IMR-90 (cell line): Measurements from ENCODE around the gene KRT73. TPM values are rescaled to one million over a fixed set of nuclear protein-coding genes. Genes with fewer than 3 reads are reported as not detected.

Source experiments
- ATAC-seq: fragments of 200-7000 bp; cut with Tn5 transposase; 2 replicates; pipeline ENCODE4 v1.9.1; 2020; ENCODE audit warnings: low read depth, mild to moderate bottlenecking, moderate library complexity
- BruUV-seq: library from RNA; stranded (reverse); fragments of 400-500 nt; replicated peaks from 2 replicates; lab custom pipeline; 2021; lab: Mats Ljungman, UMichigan
- CTCF ChIA-PET: fragments of 300-600 bp; formaldehyde crosslinking; extraction: SDS; loops from one replicate; lab custom pipeline; 2021; ENCODE audit warnings: antibody characterized with exemption; lab: Yijun Ruan, JAX
- POLR2A ChIA-PET: fragments of 300-600 bp; sonication (Branson Sonifier 250); formaldehyde crosslinking; loops from one replicate; lab custom pipeline; 2022; ENCODE audit warnings: antibody characterized with exemption; ENCODE audit not compliant: unreplicated experiment; lab: Charles Lee
- DNase-seq: peaks from one replicate; pipeline ENCODE4 v3.0.0; 2013
- H2AFZ ChIP-seq: replicated peaks from 2 replicates; pipeline ENCODE3; 2013; ENCODE audit warnings: low read length, mild to moderate bottlenecking; ENCODE audit not compliant: poor library complexity
- H2AK5ac ChIP-seq: 2 replicates; pipeline ENCODE4 v1.6.1; 2013; ENCODE audit warnings: low read depth, low read length, inconsistent platforms
- H2AK9ac ChIP-seq: replicated peaks from 2 replicates; pipeline ENCODE3; 2013; ENCODE audit warnings: mild to moderate bottlenecking, low read depth, low read length, moderate library complexity; ENCODE audit not compliant: poor library complexity
- H2BK120ac ChIP-seq: 2 replicates; pipeline ENCODE4 v1.6.1; 2013; ENCODE audit warnings: low read depth, low read length, inconsistent platforms
- H2BK15ac ChIP-seq: 3 replicates; pipeline ENCODE4 v1.6.1; 2013; ENCODE audit warnings: low read depth, low read length, inconsistent platforms
- H2BK20ac ChIP-seq: 2 replicates; pipeline ENCODE4 v1.6.1; 2013; ENCODE audit warnings: low read depth, mild to moderate bottlenecking, inconsistent platforms, low read length, moderate library complexity
- H2BK5ac ChIP-seq: 2 replicates; pipeline ENCODE4 v1.6.1; 2013; ENCODE audit warnings: mild to moderate bottlenecking, low read depth, low read length, inconsistent platforms; ENCODE audit not compliant: poor library complexity, severe bottlenecking
- H3K14ac ChIP-seq: replicated peaks from 2 replicates; pipeline ENCODE4 v1.6.1; 2013; ENCODE audit warnings: low read depth, low read length, inconsistent platforms
- H3K18ac ChIP-seq: 2 replicates; pipeline ENCODE4 v1.6.1; 2013; ENCODE audit warnings: low read depth, low read length, control low read depth
- H3K23ac ChIP-seq: 2 replicates; pipeline ENCODE4 v1.6.1; 2013; ENCODE audit warnings: low read depth, low read length, inconsistent platforms
- H3K27ac ChIP-seq: 2 replicates; pipeline ENCODE4 v1.5.1; 2013; ENCODE audit warnings: mild to moderate bottlenecking, control low read depth, low read length; ENCODE audit not compliant: insufficient read depth
- H3K27me3 ChIP-seq: 2 replicates; pipeline ENCODE4 v1.6.1; 2013; ENCODE audit warnings: low read length; ENCODE audit not compliant: control insufficient read depth, insufficient read depth
- H3K36me3 ChIP-seq: 2 replicates; pipeline ENCODE4 v1.6.1; 2013; ENCODE audit warnings: low read length, mixed read lengths; ENCODE audit not compliant: control insufficient read depth, insufficient read depth
- H3K4ac ChIP-seq: 2 replicates; pipeline ENCODE4 v1.6.1; 2013; ENCODE audit warnings: low read depth, low read length, inconsistent platforms
- H3K4me1 ChIP-seq: 2 replicates; pipeline ENCODE4 v1.6.1; 2013; ENCODE audit warnings: low read length, mixed read lengths; ENCODE audit not compliant: control insufficient read depth, insufficient read depth
- H3K4me2 ChIP-seq: 2 replicates; pipeline ENCODE4 v1.6.1; 2013; ENCODE audit warnings: low read depth, mild to moderate bottlenecking, control low read depth, low read length, moderate library complexity
- H3K4me3 ChIP-seq: 2 replicates; pipeline ENCODE4 v1.5.1; 2013; ENCODE audit warnings: low read depth, mild to moderate bottlenecking, control low read depth, low read length, moderate library complexity; ENCODE audit not compliant: insufficient read depth
- H3K56ac ChIP-seq: 2 replicates; pipeline ENCODE4 v1.6.1; 2013; ENCODE audit warnings: low read length, inconsistent platforms; ENCODE audit not compliant: insufficient read depth; ENCODE audit errors: extremely low read depth
- H3K79me1 ChIP-seq, 2 experiments: 2 replicates each; pipeline ENCODE4 v1.6.1; 2013; ENCODE audit warnings: low read length in 2 of 2, inconsistent platforms in 1 of 2, low read depth in 1 of 2
- H3K9ac ChIP-seq: 2 replicates; pipeline ENCODE4 v1.6.1; 2013; ENCODE audit warnings: low read depth, low read length, control low read depth
- H3K9me1 ChIP-seq: 2 replicates; pipeline ENCODE4 v1.6.1; 2013; ENCODE audit warnings: low read length, inconsistent platforms; ENCODE audit not compliant: insufficient read depth
- H3K9me3 ChIP-seq: 2 replicates; pipeline ENCODE4 v1.6.1; 2013; ENCODE audit warnings: low read length; ENCODE audit not compliant: control insufficient read depth, insufficient read depth
- H4K20me1 ChIP-seq: 2 replicates; pipeline ENCODE4 v1.6.1; 2013; ENCODE audit warnings: low read length, inconsistent platforms; ENCODE audit not compliant: insufficient read depth
- H4K5ac ChIP-seq: 2 replicates; pipeline ENCODE4 v1.6.1; 2013; ENCODE audit warnings: mild to moderate bottlenecking, low read depth, low read length, control low read depth
- H4K8ac ChIP-seq, 2 experiments: 2 replicates each; pipeline ENCODE4 v1.6.1; 2013; ENCODE audit warnings: low read depth in 2 of 2, low read length in 2 of 2, control low read depth in 1 of 2, inconsistent platforms in 1 of 2
- H4K91ac ChIP-seq: 2 replicates; pipeline ENCODE4 v1.6.1; 2013; ENCODE audit warnings: low read depth, low read length, inconsistent platforms; ENCODE audit not compliant: insufficient read depth
- CEBPB ChIP-seq: IDR thresholded peaks from 2 replicates; pipeline ENCODE4 v1.6.1; 2012; ENCODE audit warnings: low read depth, low read length, improper control_type of control experiment
- CTCF ChIP-seq: conservative IDR thresholded peaks from 2 replicates; pipeline ENCODE4 v1.5.1; 2012; ENCODE audit warnings: mild to moderate bottlenecking, low read depth, low read length, improper control_type of control experiment
- ELK1 ChIP-seq: fragments of 150-350 bp; IDR thresholded peaks from 2 replicates; pipeline ENCODE4 v1.6.1; 2016; ENCODE audit warnings: low read depth, mild to moderate bottlenecking, low read length, moderate library complexity, borderline replicate concordance
- MAFK ChIP-seq: IDR thresholded peaks from 2 replicates; pipeline ENCODE4 v1.6.1; 2012; ENCODE audit warnings: low read depth, low read length, improper control_type of control experiment
- MAZ ChIP-seq: IDR thresholded peaks from 2 replicates; pipeline ENCODE4 v1.6.1; 2012; ENCODE audit warnings: low read depth, mild to moderate bottlenecking, low read length, improper control_type of control experiment, moderate library complexity, borderline replicate concordance
- MXI1 ChIP-seq: IDR thresholded peaks from 2 replicates; pipeline ENCODE4 v1.6.1; 2012; ENCODE audit warnings: low read depth, mild to moderate bottlenecking, low read length, moderate library complexity, borderline replicate concordance
- NFE2L2 ChIP-seq: fragments of 150-350 bp; IDR thresholded peaks from 2 replicates; pipeline ENCODE4 v1.6.1; 2016; ENCODE audit warnings: low read depth, mild to moderate bottlenecking, low read length
- POLR2A ChIP-seq: IDR thresholded peaks from 2 replicates; pipeline ENCODE4 v1.6.1; 2012; ENCODE audit warnings: mild to moderate bottlenecking, low read depth, low read length
- RAD21 ChIP-seq: IDR thresholded peaks from 2 replicates; pipeline ENCODE4 v1.6.1; 2012; ENCODE audit warnings: low read length, improper control_type of control experiment
- RCOR1 ChIP-seq: IDR thresholded peaks from 2 replicates; pipeline ENCODE4 v1.6.1; 2012; ENCODE audit warnings: mild to moderate bottlenecking, low read length, improper control_type of control experiment; ENCODE audit not compliant: insufficient replicate concordance
- RFX5 ChIP-seq: IDR thresholded peaks from 2 replicates; pipeline ENCODE4 v1.8.0; 2012; ENCODE audit warnings: low read depth, mild to moderate bottlenecking, low read length, moderate library complexity
- USF2 ChIP-seq: fragments of 150-350 bp; IDR thresholded peaks from 2 replicates; pipeline ENCODE4 v1.6.1; 2017; ENCODE audit warnings: mild to moderate bottlenecking, antibody characterized with exemption, low read length, low read depth
- WGBS, 2 experiments: methylation state at CpG; one replicate each; pipeline versions ENCODE4 v1.1.5 to v1.1.7; 2013; ENCODE audit warnings: missing lambda C conversion rate in 2 of 2; ENCODE audit not compliant: insufficient read length in 1 of 2; ENCODE audit errors: extremely low coverage in 2 of 2; 5-methylcytosine and 5-hydroxymethylcytosine counted together
- dilution Hi-C: fragments of 300-500 bp; cut with HindIII; formaldehyde crosslinking; loops from one replicate; pipeline ENCODE4 v1.14.3; 2018; ENCODE audit warnings: low sequenced_read_pairs; ENCODE audit not compliant: unreplicated experiment
- in situ Hi-C: fragments of 300-500 bp; cut with MboI; formaldehyde crosslinking; loops from 3 replicates; pipeline ENCODE4 v1.14.3; 2019; ENCODE audit warnings: low sequenced_read_pairs, inconsistent platforms, mixed read lengths
- intact Hi-C: fragments of 100-400 bp; cut with micrococcal nuclease; formaldehyde crosslinking; loops from 2 replicates; pipeline ENCODE4 v1.10.0; 2022
- polyA plus RNA-seq, 3 experiments: library from polyadenylated mRNA; depleted of rRNA; stranded (reverse); fragments of >200 nt; gene quantifications; 2 replicates each; pipeline ENCODE4 v1.2.3, GENCODE V29; 2012; ENCODE audit warnings: low replicate concordance in 1 of 3
- total RNA-seq: library from RNA; depleted of rRNA; stranded (reverse); fragments of >200 nt; gene quantifications from 2 replicates; pipeline ENCODE4 v1.2.3, GENCODE V29; 2012

KRT73 gene
- total and polyA plus RNA-seq, 2 of the 4 experiments (the other 2 are of a cell fraction): not detected

GRCh38 chr12:52564582-52564981 is 53.8 kb downstream of the KRT73 start:
- no peak overlapping the region for H3K4me3 ChIP-seq
- no TSS peak for BruUV-seq
- no peak overlapping the region for H4K5ac ChIP-seq
- no peaks in the 10 kb centered on the region for H3K4me1 ChIP-seq
- CTCF ChIA-PET: no interaction called here
- POLR2A ChIA-PET: no interaction called here
- H3K36me3 ChIP-seq: no peaks in the 10 kb centered on the region
- no peak overlapping the region for H4K8ac ChIP-seq
- no peak overlapping the region for H3K56ac ChIP-seq
- no peak overlapping the region for H2BK5ac ChIP-seq
- H2AK5ac ChIP-seq: no peak overlapping the region
- no CpG with 5 or more reads among the region's 1 CpG for WGBS, 2 experiments
- in situ Hi-C loops (no loop called here), intact Hi-C loops (no loop called here), dilution Hi-C loops (no loop called here)
- H3K14ac ChIP-seq: no peak overlapping the region
- no peak overlapping the region for H2AFZ ChIP-seq
- H3K27me3 ChIP-seq: peaks cover 32% of the 10 kb centered on the region
- H3K4me2 ChIP-seq: no peak overlapping the region
- H3K79me1 ChIP-seq: no peaks in the 10 kb centered on the region
- H2BK15ac ChIP-seq: no peak overlapping the region
- H3K4ac ChIP-seq: no peak overlapping the region
- TF ChIP-seq RCOR1 (no peak), CTCF (no peak), MAZ (no peak), RAD21 (no peak), ELK1 (no peak), NFE2L2 (no peak), MAFK (no peak), POLR2A (no peak), RFX5 (no peak), USF2 (no peak), CEBPB (no peak), MXI1 (no peak)
- H2BK120ac ChIP-seq: no peak overlapping the region
- H4K20me1 ChIP-seq: no peaks in the 10 kb centered on the region
- DNase-seq: no peak
- no peaks in the 10 kb centered on the region for H3K9me3 ChIP-seq
- H3K23ac ChIP-seq: no peak overlapping the region
- no peak overlapping the region for H2BK20ac ChIP-seq
- no peak overlapping the region for H3K27ac ChIP-seq
- no peaks in the 10 kb centered on the region for H3K9me1 ChIP-seq
- H4K91ac ChIP-seq: no peak overlapping the region
- no peak overlapping the region for H2AK9ac ChIP-seq
- no peak for ATAC-seq
- no peak overlapping the region for H3K18ac ChIP-seq
- H3K9ac ChIP-seq: no peak overlapping the region
